K562 (cell line): ENCODE results near the gene PFN3. TPM values are rescaled to one million over a fixed set of nuclear protein-coding genes. Genes with fewer than 3 reads are reported as not detected.

Experiments
- ATF1 ChIP-seq, 2 experiments: fragments of 450-650 bp in 1 of 2; IDR thresholded peaks; 2 replicates each; pipeline ENCODE4 v1.6.1; 2016; ENCODE audit warnings: missing compliant biosample characterization in 1 of 2, missing genetic modification characterization in 1 of 2
- CEBPB ChIP-seq: fragments of 450-650 bp; IDR thresholded peaks from 2 replicates; pipeline ENCODE4 v1.6.1; 2016; ENCODE audit warnings: missing genetic modification characterization, missing compliant biosample characterization
- CTBP1 ChIP-seq: fragments of 450-650 bp; IDR thresholded peaks from 2 replicates; pipeline ENCODE4 v1.6.1; 2016; ENCODE audit warnings: borderline replicate concordance
- FUS ChIP-seq: fragments of 200-400 bp; formaldehyde crosslinking; optimal IDR thresholded peaks from 2 replicates; pipeline ENCODE3; 2017; ENCODE audit warnings: low read depth, low read length
- HDAC1 ChIP-seq, 2 experiments: fragments of 450-650 bp; IDR thresholded peaks; 2 replicates each; pipeline ENCODE4 v1.6.1; 2016 to 2017; ENCODE audit warnings: inconsistent platforms in 1 of 2, mild to moderate bottlenecking in 1 of 2, moderate library complexity in 1 of 2
- MECOM ChIP-seq: fragments of 250-450 bp; sonication (Bioruptor Pico); IDR thresholded peaks from 2 replicates; pipeline ENCODE4 v1.8.0; 2022; ENCODE audit warnings: inconsistent platforms
- MTA3 ChIP-seq: fragments of 450-650 bp; formaldehyde crosslinking; IDR thresholded peaks from 2 replicates; pipeline ENCODE4 v1.6.1; 2017; ENCODE audit warnings: mild to moderate bottlenecking, borderline replicate concordance
- POLR2AphosphoS2 ChIP-seq: IDR thresholded peaks from 2 replicates; pipeline ENCODE4 v1.6.1; 2012; ENCODE audit warnings: low read length, improper control_type of control experiment
- RBM39 ChIP-seq: fragments of 200-400 bp; formaldehyde crosslinking; optimal IDR thresholded peaks from 2 replicates; pipeline ENCODE3; 2018; ENCODE audit warnings: low read depth, low read length
- RCOR1 ChIP-seq, 2 experiments: IDR thresholded peaks; 2 replicates each; pipeline ENCODE4 v1.6.1; 2012; ENCODE audit warnings: low read depth in 2 of 2, low read length in 2 of 2, borderline replicate concordance in 1 of 2, improper control_type of control experiment in 1 of 2
- SETDB1 ChIP-seq: IDR thresholded peaks from one replicate; pipeline ENCODE4 v1.6.1; 2012; ENCODE audit warnings: low read length, control low read depth, inconsistent platforms
- WHSC1 ChIP-seq: IDR thresholded peaks from one replicate; pipeline ENCODE4 v1.6.1; 2012; ENCODE audit warnings: low read length, control low read depth, inconsistent platforms
- XRCC5 ChIP-seq: fragments of 200-400 bp; formaldehyde crosslinking; IDR thresholded peaks from 2 replicates; pipeline ENCODE4 v1.6.1; 2017; ENCODE audit warnings: low read depth, mild to moderate bottlenecking, low read length
- ZFX ChIP-seq: sonication (generic); formaldehyde crosslinking; IDR thresholded peaks from 2 replicates; pipeline ENCODE4 v1.8.0; 2022; ENCODE audit warnings: mild to moderate bottlenecking, missing genetic modification reagents, moderate library complexity
- ZNF197 ChIP-seq: fragments of 200-800 bp; sonication (Bioruptor generic); IDR thresholded peaks from 2 replicates; pipeline ENCODE4 v1.6.1; 2016; ENCODE audit warnings: low read depth, missing genetic modification characterization, missing compliant biosample characterization
- ZNF668 ChIP-seq: fragments of 250-450 bp; sonication (Bioruptor Pico); IDR thresholded peaks from 2 replicates; pipeline ENCODE4 v1.8.0; 2022; ENCODE audit warnings: mild to moderate bottlenecking, inconsistent platforms
- polyA plus RNA-seq, 8 experiments: library from polyadenylated mRNA; depleted of rRNA in 4 of 8; stranded (reverse) in 5 of 8; unstranded in 3 of 8; fragments of >200 nt; fragmentation: Nextera tagmentation in 2 of 8; fragmentation: Illumina TruSeq in 1 of 8; extraction: Ambion mirVana in 2 of 8; extraction: Trizol in 1 of 8; gene quantifications; 2 replicates each; pipeline versions ENCODE4 v1.2.1 to v1.2.3, GENCODE V29; 2011 to 2014; ENCODE audit warnings: inconsistent platforms in 1 of 8, missing spikeins in 1 of 8
- total RNA-seq, 7 experiments: library from RNA; depleted of rRNA in 6 of 7; stranded (reverse); fragments of >200 nt in 6 of 7; fragmentation: Illumina TruSeq in 2 of 7; extraction: Trizol in 2 of 7; gene quantifications; 2 replicates each; pipeline versions ENCODE4 v1.2.1 to v1.2.3, GENCODE V29; 2011 to 2021; ENCODE audit warnings: low replicate concordance in 1 of 7
- TF ChIP-seq, protein P1 (sequence below): fragments of 450-650 bp; formaldehyde crosslinking; IDR thresholded peaks from 2 replicates; pipeline ENCODE4 v1.4.0; 2020; ENCODE audit warnings: mild to moderate bottlenecking, moderate library complexity
- TF ChIP-seq, protein P2 (sequence below): fragments of 250-450 bp; sonication (Bioruptor Pico); IDR thresholded peaks from 2 replicates; pipeline ENCODE4 v1.8.0; 2021; ENCODE audit warnings: moderate library complexity, mild to moderate bottlenecking, inconsistent platforms
- TF ChIP-seq, protein P3 (sequence below): fragments of 200-800 bp; sonication (Bioruptor generic); IDR thresholded peaks from 2 replicates; pipeline ENCODE4 v1.6.1; 2017; ENCODE audit warnings: missing genetic modification characterization, missing compliant biosample characterization
- TF ChIP-seq, protein P4 (sequence below): fragments of 250-450 bp; sonication (Bioruptor Pico); IDR thresholded peaks from 2 replicates; pipeline ENCODE4 v1.5.0; 2020; ENCODE audit warnings: mild to moderate bottlenecking
- TF ChIP-seq, protein P5 (sequence below): sonication (generic); formaldehyde crosslinking; IDR thresholded peaks from 2 replicates; pipeline ENCODE4 v1.8.0; 2022; ENCODE audit warnings: mild to moderate bottlenecking, low read depth, missing genetic modification reagents

Gene PFN3
- total and polyA plus RNA-seq, 9 of the 15 experiments (the other 6 are each of a cell fraction or from before 2014, with no cell fraction given): not detected

DNA sequence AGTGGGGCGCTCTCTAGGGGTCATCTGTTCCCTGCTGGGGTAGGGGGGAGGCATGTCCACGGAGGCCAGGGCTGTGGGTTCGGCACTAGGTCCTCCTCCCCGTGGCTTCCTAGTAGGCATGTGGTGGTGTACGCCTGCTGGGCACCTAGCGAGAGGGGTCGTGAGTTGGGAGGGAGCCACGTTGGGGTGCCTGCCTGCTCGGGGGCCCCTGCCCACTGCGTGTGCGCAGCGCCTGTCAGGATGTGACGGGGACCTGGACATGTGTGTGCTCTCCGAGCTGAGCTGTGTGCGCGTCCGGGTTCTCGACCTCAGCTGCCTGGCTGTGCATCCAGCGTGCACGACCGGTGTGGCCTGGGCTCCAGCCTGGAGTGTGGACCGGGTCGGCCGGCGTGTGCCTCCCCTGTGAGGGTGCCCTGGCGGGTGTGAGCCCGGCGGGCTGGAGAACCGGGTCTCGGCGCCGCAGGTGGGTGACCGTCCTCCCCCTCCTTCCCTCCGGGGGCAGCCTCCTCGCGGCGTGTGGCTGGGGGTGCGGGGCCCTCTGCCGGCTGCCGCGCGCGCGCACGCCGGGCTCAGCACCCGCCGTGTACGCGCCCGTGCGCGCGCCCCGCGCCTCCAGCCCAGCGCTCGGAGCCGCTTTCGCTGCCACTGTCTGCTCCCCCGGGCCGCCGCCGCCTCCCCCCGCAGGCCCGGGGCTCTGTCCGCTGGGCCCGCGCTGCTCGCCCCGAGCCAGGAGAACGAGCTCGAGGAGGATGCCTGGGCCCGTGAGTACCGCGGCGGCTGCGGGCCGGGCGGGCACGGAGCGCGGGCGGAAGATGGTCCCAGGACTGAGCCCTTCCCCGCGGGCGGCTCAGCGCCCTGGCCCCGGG lies 46.0 kb upstream of the PFN3 start, which contains the start of gene PRR7 (continued):
- TF ChIP-seq, protein P1, sequence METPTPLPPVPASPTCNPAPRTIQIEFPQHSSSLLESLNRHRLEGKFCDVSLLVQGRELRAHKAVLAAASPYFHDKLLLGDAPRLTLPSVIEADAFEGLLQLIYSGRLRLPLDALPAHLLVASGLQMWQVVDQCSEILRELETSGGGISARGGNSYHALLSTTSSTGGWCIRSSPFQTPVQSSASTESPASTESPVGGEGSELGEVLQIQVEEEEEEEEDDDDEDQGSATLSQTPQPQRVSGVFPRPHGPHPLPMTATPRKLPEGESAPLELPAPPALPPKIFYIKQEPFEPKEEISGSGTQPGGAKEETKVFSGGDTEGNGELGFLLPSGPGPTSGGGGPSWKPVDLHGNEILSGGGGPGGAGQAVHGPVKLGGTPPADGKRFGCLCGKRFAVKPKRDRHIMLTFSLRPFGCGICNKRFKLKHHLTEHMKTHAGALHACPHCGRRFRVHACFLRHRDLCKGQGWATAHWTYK (CRISPR knock-in tag): peak; percentile 73
- TF ChIP-seq RCOR1 (IDR thresholded peaks at IDR 0.05; ENCODE audit: borderline replicate concordance in 1 of 2, low read depth in 2 of 2, low read length in 2 of 2) (no peak), ATF1 (CRISPR knock-in tag; IDR thresholded peaks at IDR 0.05) (0 out of 2 replicates have a peak, but pooled peaks have one; percentile 2), ATF1 (tag; IDR thresholded peaks at IDR 0.05) (0 out of 2 replicates have a peak, but pooled peaks have one; percentile 10), ZNF668 (CRISPR knock-in tag) (no peak), RBM39 (no peak), MTA3 (peak; percentile 53; the same call in 1 of the 2 replicates), CEBPB (no peak), FUS (peak; percentile 54), POLR2AphosphoS2 (peak; percentile 97; the same call in 1 of the 2 replicates), HDAC1 (IDR thresholded peaks at IDR 0.05) (0 out of 4 replicates have a peak, but pooled peaks of 1 of the 2 experiments have one; percentile 28), XRCC5 (peak; percentile 5; the same call in 1 of the 2 replicates), SETDB1 (no peak), CTBP1 (peak; percentile 78), ZNF197 (CRISPR knock-in tag) (peak; percentile 74; the same call in 1 of the 2 replicates), ZFX (CRISPR knock-in tag) (peak; percentile 8; the same call in 1 of the 2 replicates), MECOM (no peak), WHSC1 (no peak)
- TF ChIP-seq, protein P2, sequence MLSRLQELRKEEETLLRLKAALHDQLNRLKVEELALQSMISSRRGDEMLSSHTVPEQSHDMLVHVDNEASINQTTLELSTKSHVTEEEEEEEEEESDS (CRISPR knock-in tag): no peak
- TF ChIP-seq, protein P3, sequence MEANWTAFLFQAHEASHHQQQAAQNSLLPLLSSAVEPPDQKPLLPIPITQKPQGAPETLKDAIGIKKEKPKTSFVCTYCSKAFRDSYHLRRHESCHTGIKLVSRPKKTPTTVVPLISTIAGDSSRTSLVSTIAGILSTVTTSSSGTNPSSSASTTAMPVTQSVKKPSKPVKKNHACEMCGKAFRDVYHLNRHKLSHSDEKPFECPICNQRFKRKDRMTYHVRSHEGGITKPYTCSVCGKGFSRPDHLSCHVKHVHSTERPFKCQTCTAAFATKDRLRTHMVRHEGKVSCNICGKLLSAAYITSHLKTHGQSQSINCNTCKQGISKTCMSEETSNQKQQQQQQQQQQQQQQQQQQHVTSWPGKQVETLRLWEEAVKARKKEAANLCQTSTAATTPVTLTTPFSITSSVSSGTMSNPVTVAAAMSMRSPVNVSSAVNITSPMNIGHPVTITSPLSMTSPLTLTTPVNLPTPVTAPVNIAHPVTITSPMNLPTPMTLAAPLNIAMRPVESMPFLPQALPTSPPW (CRISPR knock-in tag): peak; percentile 84
- TF ChIP-seq, protein P4, sequence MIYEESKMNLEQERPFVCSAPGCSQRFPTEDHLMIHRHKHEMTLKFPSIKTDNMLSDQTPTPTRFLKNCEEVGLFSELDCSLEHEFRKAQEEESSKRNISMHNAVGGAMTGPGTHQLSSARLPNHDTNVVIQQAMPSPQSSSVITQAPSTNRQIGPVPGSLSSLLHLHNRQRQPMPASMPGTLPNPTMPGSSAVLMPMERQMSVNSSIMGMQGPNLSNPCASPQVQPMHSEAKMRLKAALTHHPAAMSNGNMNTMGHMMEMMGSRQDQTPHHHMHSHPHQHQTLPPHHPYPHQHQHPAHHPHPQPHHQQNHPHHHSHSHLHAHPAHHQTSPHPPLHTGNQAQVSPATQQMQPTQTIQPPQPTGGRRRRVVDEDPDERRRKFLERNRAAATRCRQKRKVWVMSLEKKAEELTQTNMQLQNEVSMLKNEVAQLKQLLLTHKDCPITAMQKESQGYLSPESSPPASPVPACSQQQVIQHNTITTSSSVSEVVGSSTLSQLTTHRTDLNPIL (CRISPR knock-in tag): peak; percentile 83; the same call in 1 of the 2 replicates
- TF ChIP-seq, protein P5, sequence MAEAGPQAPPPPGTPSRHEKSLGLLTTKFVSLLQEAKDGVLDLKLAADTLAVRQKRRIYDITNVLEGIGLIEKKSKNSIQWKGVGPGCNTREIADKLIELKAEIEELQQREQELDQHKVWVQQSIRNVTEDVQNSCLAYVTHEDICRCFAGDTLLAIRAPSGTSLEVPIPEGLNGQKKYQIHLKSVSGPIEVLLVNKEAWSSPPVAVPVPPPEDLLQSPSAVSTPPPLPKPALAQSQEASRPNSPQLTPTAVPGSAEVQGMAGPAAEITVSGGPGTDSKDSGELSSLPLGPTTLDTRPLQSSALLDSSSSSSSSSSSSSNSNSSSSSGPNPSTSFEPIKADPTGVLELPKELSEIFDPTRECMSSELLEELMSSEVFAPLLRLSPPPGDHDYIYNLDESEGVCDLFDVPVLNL (CRISPR knock-in tag): peak; percentile 59; the same call in 1 of the 2 replicates
